ENCODE measurements around the gene SH3PXD2A. TPM values are rescaled to one million over a fixed set of nuclear protein-coding genes. Genes with fewer than 3 reads are reported as not detected.

The SH3PXD2A gene
- total and polyA plus RNA-seq, 10 of the 15 experiments (the other 5 are each of a cell fraction or from before 2014, with no cell fraction given) = 0.63 to 14.0 (median 4.4) TPM

DNA sequence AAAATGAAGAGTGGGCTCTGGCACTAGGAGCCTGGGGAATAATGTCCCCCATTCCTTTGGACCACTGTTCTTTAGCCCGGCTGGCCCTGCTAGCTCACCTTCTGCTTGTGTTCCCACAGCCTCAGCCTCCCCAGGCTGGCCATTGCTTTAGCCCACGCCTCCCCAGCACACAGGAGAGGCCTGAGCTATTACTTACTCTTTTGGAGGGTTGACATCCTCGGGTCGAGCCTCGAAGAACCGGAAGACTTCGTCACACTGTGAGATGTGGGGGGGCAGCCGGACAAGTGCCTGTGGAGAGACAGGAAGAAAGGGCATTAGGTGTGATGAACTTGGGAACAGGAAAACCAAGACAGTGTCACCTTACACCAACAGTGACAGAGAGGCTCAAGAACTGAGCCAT, 131.3 kb downstream of the SH3PXD2A start (continued):
- TF ChIP-seq, protein P1, sequence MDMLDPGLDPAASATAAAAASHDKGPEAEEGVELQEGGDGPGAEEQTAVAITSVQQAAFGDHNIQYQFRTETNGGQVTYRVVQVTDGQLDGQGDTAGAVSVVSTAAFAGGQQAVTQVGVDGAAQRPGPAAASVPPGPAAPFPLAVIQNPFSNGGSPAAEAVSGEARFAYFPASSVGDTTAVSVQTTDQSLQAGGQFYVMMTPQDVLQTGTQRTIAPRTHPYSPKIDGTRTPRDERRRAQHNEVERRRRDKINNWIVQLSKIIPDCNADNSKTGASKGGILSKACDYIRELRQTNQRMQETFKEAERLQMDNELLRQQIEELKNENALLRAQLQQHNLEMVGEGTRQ (IDR thresholded peaks at IDR 0.05; ENCODE audit: borderline replicate concordance, low read depth, low read length) = no peak
- TF ChIP-seq, protein P2, sequence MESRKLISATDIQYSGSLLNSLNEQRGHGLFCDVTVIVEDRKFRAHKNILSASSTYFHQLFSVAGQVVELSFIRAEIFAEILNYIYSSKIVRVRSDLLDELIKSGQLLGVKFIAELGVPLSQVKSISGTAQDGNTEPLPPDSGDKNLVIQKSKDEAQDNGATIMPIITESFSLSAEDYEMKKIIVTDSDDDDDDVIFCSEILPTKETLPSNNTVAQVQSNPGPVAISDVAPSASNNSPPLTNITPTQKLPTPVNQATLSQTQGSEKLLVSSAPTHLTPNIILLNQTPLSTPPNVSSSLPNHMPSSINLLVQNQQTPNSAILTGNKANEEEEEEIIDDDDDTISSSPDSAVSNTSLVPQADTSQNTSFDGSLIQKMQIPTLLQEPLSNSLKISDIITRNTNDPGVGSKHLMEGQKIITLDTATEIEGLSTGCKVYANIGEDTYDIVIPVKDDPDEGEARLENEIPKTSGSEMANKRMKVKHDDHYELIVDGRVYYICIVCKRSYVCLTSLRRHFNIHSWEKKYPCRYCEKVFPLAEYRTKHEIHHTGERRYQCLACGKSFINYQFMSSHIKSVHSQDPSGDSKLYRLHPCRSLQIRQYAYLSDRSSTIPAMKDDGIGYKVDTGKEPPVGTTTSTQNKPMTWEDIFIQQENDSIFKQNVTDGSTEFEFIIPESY (IDR thresholded peaks at IDR 0.05) = no peak
- TF ChIP-seq SUZ12 (IDR thresholded peaks at IDR 0.05; ENCODE audit: unreplicated experiment) = no peak
- TF ChIP-seq BCL11A (IDR thresholded peaks at IDR 0.05; ENCODE audit: low read depth, low read length) = no peak
- TF ChIP-seq RAD21 (IDR thresholded peaks at IDR 0.05; ENCODE audit: insufficient read depth, low read depth, low read length) = no peak
- TF ChIP-seq CHD2 (IDR thresholded peaks at IDR 0.05; ENCODE audit: borderline replicate concordance, low read depth, low read length) = no peak
- no peak for TF ChIP-seq HCFC1 (IDR thresholded peaks at IDR 0.05; ENCODE audit: low read length)

DNA sequence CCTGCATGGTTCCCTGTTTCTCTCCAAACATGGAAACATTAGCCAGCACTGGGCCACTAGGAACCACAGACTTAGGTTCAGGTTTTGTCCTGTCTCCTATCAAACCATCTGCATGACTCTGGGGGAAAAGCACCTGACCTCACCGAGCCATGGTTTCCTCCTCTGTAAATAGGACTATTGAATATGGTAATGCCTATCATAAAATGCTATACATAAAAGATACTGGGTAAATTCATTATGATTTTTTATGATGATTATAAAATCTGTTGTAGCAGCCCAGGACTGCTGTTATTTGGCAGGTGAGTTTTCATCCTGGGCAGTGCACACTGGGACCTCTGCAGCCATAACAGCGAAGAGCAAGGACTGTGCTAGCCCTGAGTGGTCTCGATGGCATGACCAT, 131.8 kb downstream of the SH3PXD2A start:
- 0% methylated on average over 3 of the region's 3 CpGs for WGBS (ENCODE audit: insufficient coverage, insufficient replicate concordance, low lambda C conversion rate, missing lambda C conversion rate)
- in situ Hi-C loops (cut with MboI) = no loop called here
- no peak for TF ChIP-seq IKZF2 (IDR thresholded peaks at IDR 0.05)
- TF ChIP-seq GATAD2B (conservative IDR thresholded peaks at IDR 0.05; ENCODE audit: low read depth) = no peak
- TF ChIP-seq, protein P3, sequence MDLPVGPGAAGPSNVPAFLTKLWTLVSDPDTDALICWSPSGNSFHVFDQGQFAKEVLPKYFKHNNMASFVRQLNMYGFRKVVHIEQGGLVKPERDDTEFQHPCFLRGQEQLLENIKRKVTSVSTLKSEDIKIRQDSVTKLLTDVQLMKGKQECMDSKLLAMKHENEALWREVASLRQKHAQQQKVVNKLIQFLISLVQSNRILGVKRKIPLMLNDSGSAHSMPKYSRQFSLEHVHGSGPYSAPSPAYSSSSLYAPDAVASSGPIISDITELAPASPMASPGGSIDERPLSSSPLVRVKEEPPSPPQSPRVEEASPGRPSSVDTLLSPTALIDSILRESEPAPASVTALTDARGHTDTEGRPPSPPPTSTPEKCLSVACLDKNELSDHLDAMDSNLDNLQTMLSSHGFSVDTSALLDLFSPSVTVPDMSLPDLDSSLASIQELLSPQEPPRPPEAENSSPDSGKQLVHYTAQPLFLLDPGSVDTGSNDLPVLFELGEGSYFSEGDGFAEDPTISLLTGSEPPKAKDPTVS (IDR thresholded peaks at IDR 0.05; ENCODE audit: low read depth, low read length) = no peak
- TF ChIP-seq ZNF24 (IDR thresholded peaks at IDR 0.05) = no peak
- no peak for TF ChIP-seq SP1 (IDR thresholded peaks at IDR 0.05; ENCODE audit: low read depth, low read length)
- TF ChIP-seq SIX5 (IDR thresholded peaks at IDR 0.05; ENCODE audit: low read depth, low read length, severe bottlenecking) = no peak
- TF ChIP-seq EP300 (IDR thresholded peaks at IDR 0.05; ENCODE audit: borderline replicate concordance in 1 of 2, control insufficient read depth in 1 of 2, low read depth in 2 of 2, low read length in 2 of 2) = no peak
- TF ChIP-seq PML (IDR thresholded peaks at IDR 0.05; ENCODE audit: low read length) = no peak
- TF ChIP-seq STAT3 (IDR thresholded peaks at IDR 0.05; ENCODE audit: low read depth, low read length) = no peak
- TF ChIP-seq RAD51 (IDR thresholded peaks at IDR 0.05) = no peak
- TF ChIP-seq, protein P4, sequence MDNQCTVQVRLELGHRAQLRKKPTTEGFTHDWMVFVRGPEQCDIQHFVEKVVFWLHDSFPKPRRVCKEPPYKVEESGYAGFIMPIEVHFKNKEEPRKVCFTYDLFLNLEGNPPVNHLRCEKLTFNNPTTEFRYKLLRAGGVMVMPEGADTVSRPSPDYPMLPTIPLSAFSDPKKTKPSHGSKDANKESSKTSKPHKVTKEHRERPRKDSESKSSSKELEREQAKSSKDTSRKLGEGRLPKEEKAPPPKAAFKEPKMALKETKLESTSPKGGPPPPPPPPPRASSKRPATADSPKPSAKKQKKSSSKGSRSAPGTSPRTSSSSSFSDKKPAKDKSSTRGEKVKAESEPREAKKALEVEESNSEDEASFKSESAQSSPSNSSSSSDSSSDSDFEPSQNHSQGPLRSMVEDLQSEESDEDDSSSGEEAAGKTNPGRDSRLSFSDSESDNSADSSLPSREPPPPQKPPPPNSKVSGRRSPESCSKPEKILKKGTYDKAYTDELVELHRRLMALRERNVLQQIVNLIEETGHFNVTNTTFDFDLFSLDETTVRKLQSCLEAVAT (IDR thresholded peaks at IDR 0.05) = no peak
- TF ChIP-seq ASH2L (IDR thresholded peaks at IDR 0.05; ENCODE audit: borderline replicate concordance, low read depth) = no peak
- TF ChIP-seq WRNIP1 (IDR thresholded peaks at IDR 0.05; ENCODE audit: borderline replicate concordance, low read depth, low read length) = no peak

More for the DNA sequence above, 131.8 kb downstream of the SH3PXD2A start:
- Histone ChIP-seq H3K27ac (ENCODE audit: control insufficient read depth, insufficient read depth) (no peak overlapping the region), H3K4me3 (no peak overlapping the region), H3K9me3 (replicated peaks; ENCODE audit: control insufficient read depth, insufficient read depth, low read length) (no peaks in the 10 kb centered on the region), H3K79me2 (ENCODE audit: control insufficient read depth, insufficient read depth, low read length) (no peaks in the 10 kb centered on the region), H4K20me1 (ENCODE audit: control insufficient read depth, insufficient read depth) (no peaks in the 10 kb centered on the region), H3K27me3 (replicated peaks in 1 of 2; ENCODE audit: control insufficient read depth in 2 of 2, insufficient read depth in 2 of 2, low read length in 1 of 2) (peaks cover 0 to 8% of the 10 kb centered on the region in 2 experiments; a peak in 3 of 4 replicates), H3K4me1 (ENCODE audit: control insufficient read depth, insufficient read depth, low read length) (no peaks in the 10 kb centered on the region), H3K9ac (ENCODE audit: control insufficient read depth, insufficient read depth, low read length) (no peak overlapping the region), H3K36me3 (ENCODE audit: control insufficient read depth in 2 of 2, insufficient read depth in 2 of 2, low read length in 1 of 2) (no peaks in the 10 kb centered on the region), H2AFZ (ENCODE audit: control insufficient read depth, low read depth, low read length) (no peak overlapping the region), H3K4me2 (ENCODE audit: control insufficient read depth, insufficient read depth) (no peak overlapping the region)
- POLR2A ChIA-PET = no interaction called here
- CTCF ChIA-PET = no interaction called here
- BruUV-seq (replicated peaks) = no TSS peak
- ATAC-seq = no peak
- intact Hi-C loops (cut with micrococcal nuclease; ENCODE audit: unreplicated experiment) = no loop called here
- SMC1A ChIA-PET (ENCODE audit: uncharacterized antibody, unreplicated experiment) = no interaction called here
- FAIRE-seq = no peak
- RAD21 ChIA-PET (ENCODE audit: unreplicated experiment) = no interaction called here
- DNase-seq (ENCODE audit: low read depth, low spot score) = no peak

All from GM12878 (cell line).